Keratinocyte (primary cell): ENCODE results near the gene ATP9B. TPM values are rescaled to one million over a fixed set of nuclear protein-coding genes. Genes with fewer than 3 reads are reported as not detected.

Experiments
- DNase-seq: peaks from one replicate; pipeline ENCODE4 v3.0.0-alpha.2; 2011; ENCODE audit warnings: low read depth, missing footprints, low spot score
- FAIRE-seq: peaks from 2 replicates; lab custom pipeline; 2011; peaks lifted over from hg19 to GRCh38; lab: Jason Lieb, UNC
- H2AFZ ChIP-seq: 2 replicates; pipeline ENCODE4 v1.6.0; 2012; ENCODE audit warnings: low read length, control low read depth, inconsistent platforms; ENCODE audit not compliant: control insufficient read depth
- H3K27ac ChIP-seq: 2 replicates; pipeline ENCODE4 v1.5.1; 2011; ENCODE audit warnings: low read length; ENCODE audit not compliant: control insufficient read depth, insufficient read depth
- H3K27me3 ChIP-seq: 3 replicates; pipeline ENCODE4 v1.6.0; 2011; ENCODE audit warnings: low read length; ENCODE audit not compliant: control insufficient read depth, insufficient read depth; ENCODE audit errors: extremely low read depth
- H3K36me3 ChIP-seq, 2 experiments: 2 replicates in 1 of 2; 3 replicates in 1 of 2; pipeline ENCODE4 v1.5.1; 2011; ENCODE audit warnings: low read length in 2 of 2, mild to moderate bottlenecking in 1 of 2; ENCODE audit not compliant: control insufficient read depth in 2 of 2, insufficient read depth in 2 of 2; ENCODE audit errors: extremely low read depth in 1 of 2
- H3K4me1 ChIP-seq: 3 replicates; pipeline ENCODE4 v1.5.1; 2011; ENCODE audit warnings: low read length; ENCODE audit not compliant: control insufficient read depth, insufficient read depth; ENCODE audit errors: extremely low read depth
- H3K4me2 ChIP-seq: 3 replicates; pipeline ENCODE4 v1.6.0; 2011; ENCODE audit warnings: low read depth, low read length; ENCODE audit not compliant: control insufficient read depth, insufficient read depth; ENCODE audit errors: extremely low read depth
- H3K4me3 ChIP-seq, 3 experiments: fragments of 200-600 bp in 1 of 3; sonication (generic) in 1 of 3; 2 replicates in 2 of 3; 3 replicates in 1 of 3; pipeline ENCODE4 v1.5.1; 2011 to 2016; ENCODE audit warnings: low read length in 3 of 3, mild to moderate bottlenecking in 3 of 3, control low read depth in 2 of 3, inconsistent platforms in 1 of 3, low read depth in 1 of 3, mixed read lengths in 1 of 3, mixed run types in 1 of 3, moderate library complexity in 1 of 3; ENCODE audit not compliant: control insufficient read depth in 2 of 3, insufficient read depth in 2 of 3; ENCODE audit errors: extremely low read depth in 1 of 3
- H3K79me2 ChIP-seq: 2 replicates; pipeline ENCODE4 v1.6.0; 2012; ENCODE audit warnings: low read length; ENCODE audit not compliant: control insufficient read depth, insufficient read depth
- H3K9ac ChIP-seq: 3 replicates; pipeline ENCODE4 v1.6.0; 2011; ENCODE audit warnings: low read length; ENCODE audit not compliant: control insufficient read depth, insufficient read depth; ENCODE audit errors: extremely low read depth
- H3K9me1 ChIP-seq: 3 replicates; pipeline ENCODE4 v1.6.0; 2011; ENCODE audit warnings: low read length; ENCODE audit not compliant: control insufficient read depth, insufficient read depth; ENCODE audit errors: extremely low read depth
- H3K9me3 ChIP-seq: 2 replicates; pipeline ENCODE4 v1.5.1; 2012; ENCODE audit warnings: low read depth, low read length; ENCODE audit not compliant: control insufficient read depth
- H4K20me1 ChIP-seq: 3 replicates; pipeline ENCODE4 v1.6.0; 2011; ENCODE audit warnings: low read length; ENCODE audit not compliant: control insufficient read depth, insufficient read depth; ENCODE audit errors: extremely low read depth
- CTCF ChIP-seq, 3 experiments: IDR thresholded peaks in 1 of 3; conservative IDR thresholded peaks in 1 of 3; optimal IDR thresholded peaks in 1 of 3; 2 replicates in 2 of 3; 3 replicates in 1 of 3; pipeline versions ENCODE3 to v1.5.1; 2011; ENCODE audit warnings: low read length in 3 of 3, mild to moderate bottlenecking in 3 of 3, moderate library complexity in 2 of 3, control low read depth in 1 of 3, inconsistent platforms in 1 of 3; ENCODE audit not compliant: insufficient read depth in 2 of 3; ENCODE audit errors: extremely low read depth in 1 of 3
- EZH2 ChIP-seq: IDR thresholded peaks from one replicate; pipeline ENCODE4 v1.6.1; 2012; ENCODE audit warnings: inconsistent platforms, mild to moderate bottlenecking, low read length, moderate library complexity
- dilution Hi-C: fragments of 300-500 bp; cut with MboI; formaldehyde crosslinking; loops from one replicate; pipeline ENCODE4 v1.7.0; 2020; ENCODE audit warnings: low sequenced_read_pairs; ENCODE audit not compliant: extremely low pct_ligation_motif_present
- polyA plus RNA-seq, 5 experiments: library from polyadenylated mRNA; depleted of rRNA in 3 of 5; stranded (reverse) in 3 of 5; stranded (forward) in 1 of 5; unstranded in 1 of 5; fragments of >200 nt; gene quantifications; 1 replicate in 1 of 5; 2 replicates in 3 of 5; 3 replicates in 1 of 5; pipeline versions ENCODE4 v1.2.1 to v1.2.3, GENCODE V29; 2011 to 2012; ENCODE audit warnings: missing spikeins in 2 of 5, low read depth in 1 of 5, low replicate concordance in 1 of 5

ATP9B gene
- polyA plus RNA-seq, 1 donor (not counting 4 experiments of a cell fraction or from before 2014, with no cell fraction given), result 16.1 TPM

- peaks cover 2% of the 10 kb centered on the region for H3K27me3 ChIP-seq
- TF ChIP-seq EZH2, result no peak
- no peak for TF ChIP-seq CTCF (optimal IDR thresholded peaks at IDR 0.05 in 1 of 3, IDR thresholded peaks at IDR 0.05 in 1 of 3, conservative IDR thresholded peaks at IDR 0.05 in 1 of 3; ENCODE audit: extremely low read depth in 1 of 3, insufficient read depth in 2 of 3, low read length in 3 of 3)
- H2AFZ ChIP-seq, result no peak overlapping the region
- no peaks in the 10 kb centered on the region for H3K79me2 ChIP-seq
- no peak overlapping the region for H3K27ac ChIP-seq
- H3K9me3 ChIP-seq, result no peaks in the 10 kb centered on the region
- FAIRE-seq (no peak), DNase-seq (no peak)
- H3K36me3 ChIP-seq, result no peaks in the 10 kb centered on the region
- no peaks in the 10 kb centered on the region for H4K20me1 ChIP-seq
- H3K4me3 ChIP-seq, result no peak overlapping the region
- H3K4me2 ChIP-seq, result no peak overlapping the region
- H3K9me1 ChIP-seq, result no peaks in the 10 kb centered on the region
- dilution Hi-C loops, result no loop called here
- H3K4me1 ChIP-seq, result no peaks in the 10 kb centered on the region
- no peak overlapping the region for H3K9ac ChIP-seq
Observed at GRCh38 chr18:79410171-79410641, 341.0 kb downstream of the ATP9B start.

DNA sequence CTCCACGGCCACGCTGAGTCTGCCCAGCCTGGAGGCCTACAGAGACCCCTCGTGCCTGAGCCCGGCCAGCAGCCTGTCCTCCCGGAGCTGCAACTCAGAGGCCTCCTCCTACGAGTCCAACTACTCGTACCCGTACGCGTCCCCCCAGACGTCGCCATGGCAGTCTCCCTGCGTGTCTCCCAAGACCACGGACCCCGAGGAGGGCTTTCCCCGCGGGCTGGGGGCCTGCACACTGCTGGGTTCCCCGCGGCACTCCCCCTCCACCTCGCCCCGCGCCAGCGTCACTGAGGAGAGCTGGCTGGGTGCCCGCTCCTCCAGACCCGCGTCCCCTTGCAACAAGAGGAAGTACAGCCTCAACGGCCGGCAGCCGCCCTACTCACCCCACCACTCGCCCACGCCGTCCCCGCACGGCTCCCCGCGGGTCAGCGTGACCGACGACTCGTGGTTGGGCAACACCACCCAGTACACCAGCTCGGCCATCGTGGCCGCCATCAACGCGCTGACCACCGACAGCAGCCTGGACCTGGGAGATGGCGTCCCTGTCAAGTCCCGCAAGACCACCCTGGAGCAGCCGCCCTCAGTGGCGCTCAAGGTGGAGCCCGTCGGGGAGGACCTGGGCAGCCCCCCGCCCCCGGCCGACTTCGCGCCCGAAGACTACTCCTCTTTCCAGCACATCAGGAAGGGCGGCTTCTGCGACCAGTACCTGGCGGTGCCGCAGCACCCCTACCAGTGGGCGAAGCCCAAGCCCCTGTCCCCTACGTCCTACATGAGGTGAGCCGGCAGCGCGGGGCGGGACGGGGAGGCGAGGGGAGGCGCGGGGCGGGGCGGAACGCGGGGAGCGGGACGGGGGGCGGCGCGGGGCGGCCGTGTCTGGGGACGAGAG lies 341.8 kb downstream of the ATP9B start:
- no peak for DNase-seq

More for the DNA sequence above, 341.8 kb downstream of the ATP9B start:
- no peaks in the 10 kb centered on the region for H3K4me1 ChIP-seq
- no peaks in the 10 kb centered on the region for H3K27me3 ChIP-seq
- H3K27ac ChIP-seq, result no peak overlapping the region
- dilution Hi-C loops, result no loop called here
- H3K9me1 ChIP-seq, result no peaks in the 10 kb centered on the region
- H3K9ac ChIP-seq, result no peak overlapping the region
- no peaks in the 10 kb centered on the region for H3K79me2 ChIP-seq
- H3K4me3 ChIP-seq, result no peak overlapping the region
- no peaks in the 10 kb centered on the region for H3K9me3 ChIP-seq
- TF ChIP-seq CTCF (optimal IDR thresholded peaks at IDR 0.05 in 1 of 3, IDR thresholded peaks at IDR 0.05 in 1 of 3, conservative IDR thresholded peaks at IDR 0.05 in 1 of 3; ENCODE audit: extremely low read depth in 1 of 3, insufficient read depth in 2 of 3, low read length in 3 of 3), result no peak
- TF ChIP-seq EZH2, result no peak
- FAIRE-seq, result no peak
- H4K20me1 ChIP-seq, result no peaks in the 10 kb centered on the region
- no peaks in the 10 kb centered on the region for H3K36me3 ChIP-seq
- H3K4me2 ChIP-seq, result no peak overlapping the region
- no peak overlapping the region for H2AFZ ChIP-seq
